Transverse colon (tissue), 4 donors: ENCODE results near the gene CRISPLD2. TPM values are rescaled to one million over a fixed set of nuclear protein-coding genes. Genes with fewer than 3 reads are reported as not detected.

ENCODE experiments used
- DNase-seq: peaks from one replicate; pipeline ENCODE4 v3.0.0-alpha.2; 2019
- H3K27ac ChIP-seq, 4 donors: fragments of 200-600 bp; sonication (generic); 2 replicates each; pipeline ENCODE4 v1.5.1; 2016 to 2018; ENCODE audit warnings: inconsistent platforms in 4 of 4
- H3K27me3 ChIP-seq: fragments of 200-600 bp; sonication (generic); 2 replicates; pipeline ENCODE4 v1.5.1; 2017; ENCODE audit warnings: inconsistent platforms
- H3K36me3 ChIP-seq, 4 donors: fragments of 200-600 bp; sonication (generic); 2 replicates each; pipeline ENCODE4 v1.5.1; 2017 to 2019; ENCODE audit warnings: inconsistent platforms in 4 of 4
- H3K4me1 ChIP-seq, 4 donors: fragments of 200-600 bp; sonication (generic); 2 replicates each; pipeline ENCODE4 v1.5.1; 2017 to 2020; ENCODE audit warnings: inconsistent platforms in 4 of 4
- H3K4me3 ChIP-seq, 4 donors: fragments of 200-600 bp; sonication (generic); 1 replicate in 1 of 4; 2 replicates in 3 of 4; pipeline versions ENCODE4 v1.5.1 to v1.6.1; 2017 to 2019; ENCODE audit warnings: inconsistent platforms in 4 of 4
- H3K9me3 ChIP-seq, 2 donors: fragments of 200-600 bp; sonication (generic); 2 replicates each; pipeline ENCODE4 v1.5.1; 2017 to 2019; ENCODE audit warnings: inconsistent platforms in 2 of 2
- EP300 ChIP-seq: sonication (generic); formaldehyde crosslinking; IDR thresholded peaks from one replicate; pipeline ENCODE4 v1.6.1; 2017; ENCODE audit warnings: antibody characterized with exemption, low read depth
- POLR2A ChIP-seq: fragments of 450-650 bp; IDR thresholded peaks from one replicate; pipeline ENCODE4 v1.6.1; 2016; ENCODE audit warnings: antibody characterized with exemption, mild to moderate bottlenecking, moderate library complexity
- POLR2AphosphoS5 ChIP-seq, 3 donors: sonication (generic); formaldehyde crosslinking; IDR thresholded peaks; one replicate each; pipeline ENCODE4 v1.6.1; 2016; ENCODE audit warnings: antibody characterized with exemption in 3 of 3
- WGBS, 2 donors: methylation state at CpG; one replicate each; pipeline ENCODE4 v1.1.5; 2018; ENCODE audit warnings: low coverage in 1 of 2; 5-methylcytosine and 5-hydroxymethylcytosine counted together
- in situ Hi-C, 4 donors: fragments of 200-750 bp; cut with MboI; loops; one replicate each; pipeline versions ENCODE4 v1.15.0 to v1.15.1; 2017; ENCODE audit warnings: low sequenced_read_pairs in 3 of 4, low pct_ligation_motif_present in 1 of 4, low pct_unique_long_range_greater_than_20kb in 1 of 4
- intact Hi-C: fragments of 100-400 bp; cut with DNase I; formaldehyde crosslinking; loops from one replicate; pipeline ENCODE4 v1.15.1; 2023; ENCODE audit warnings: low total_unique reads
- total RNA-seq, 4 donors: library from RNA; depleted of rRNA; stranded (reverse); fragments of >200 nt; gene quantifications; one replicate each; pipeline ENCODE4 v1.1.0, GENCODE V29; 2016
- TF ChIP-seq, protein P1 (sequence below), 5 experiments: fragments of 200-600 bp in 3 of 5; fragments of 450-650 bp in 2 of 5; sonication (generic) in 3 of 5; IDR thresholded peaks; 1 replicate in 2 of 5; 2 replicates in 3 of 5; pipeline ENCODE4 v1.5.1; 2016 to 2017; ENCODE audit warnings: antibody characterized with exemption in 5 of 5, inconsistent platforms in 3 of 5, mild to moderate bottlenecking in 2 of 5, moderate library complexity in 1 of 5

Gene CRISPLD2
- total RNA-seq, 4 donors from 2014 or later, result 53.4 to 326 (median 71.0) TPM

- 55% methylated on average over 25 of the region's 26 CpGs; no CpG with 5 or more reads in 1 of the 2 donors for WGBS, 2 donors
- DNase-seq, result no peak
- peak overlapping the region; percentile 37 to 52 (median 38) for H3K27ac ChIP-seq
Measured at GRCh38 chr16:84806256-84806889, 13.4 kb upstream of the CRISPLD2 start.

GRCh38 chr16:84806890-84807258, 12.9 kb upstream of the CRISPLD2 start:
- Histone ChIP-seq H3K4me3 (no peak overlapping the region), H3K27ac (peak overlapping the region; percentile 37 to 52 (median 38)), H3K9me3 (no peaks in the 10 kb centered on the region), H3K27me3 (no peaks in the 10 kb centered on the region), H3K4me1 (peaks cover 0 to 3% (median 0%) of the 10 kb centered on the region in 4 donors), H3K36me3 (no peaks in the 10 kb centered on the region)
- intact Hi-C loops (no loop called here), in situ Hi-C loops (no loop called here)
- TF ChIP-seq POLR2AphosphoS5 (IDR thresholded peaks at IDR 0.05), result no peak
- TF ChIP-seq EP300, result no peak
- TF ChIP-seq POLR2A, result no peak
- TF ChIP-seq, protein P1, sequence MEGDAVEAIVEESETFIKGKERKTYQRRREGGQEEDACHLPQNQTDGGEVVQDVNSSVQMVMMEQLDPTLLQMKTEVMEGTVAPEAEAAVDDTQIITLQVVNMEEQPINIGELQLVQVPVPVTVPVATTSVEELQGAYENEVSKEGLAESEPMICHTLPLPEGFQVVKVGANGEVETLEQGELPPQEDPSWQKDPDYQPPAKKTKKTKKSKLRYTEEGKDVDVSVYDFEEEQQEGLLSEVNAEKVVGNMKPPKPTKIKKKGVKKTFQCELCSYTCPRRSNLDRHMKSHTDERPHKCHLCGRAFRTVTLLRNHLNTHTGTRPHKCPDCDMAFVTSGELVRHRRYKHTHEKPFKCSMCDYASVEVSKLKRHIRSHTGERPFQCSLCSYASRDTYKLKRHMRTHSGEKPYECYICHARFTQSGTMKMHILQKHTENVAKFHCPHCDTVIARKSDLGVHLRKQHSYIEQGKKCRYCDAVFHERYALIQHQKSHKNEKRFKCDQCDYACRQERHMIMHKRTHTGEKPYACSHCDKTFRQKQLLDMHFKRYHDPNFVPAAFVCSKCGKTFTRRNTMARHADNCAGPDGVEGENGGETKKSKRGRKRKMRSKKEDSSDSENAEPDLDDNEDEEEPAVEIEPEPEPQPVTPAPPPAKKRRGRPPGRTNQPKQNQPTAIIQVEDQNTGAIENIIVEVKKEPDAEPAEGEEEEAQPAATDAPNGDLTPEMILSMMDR (IDR thresholded peaks at IDR 0.05), result no peak
- WGBS, 2 donors, result 81 to 82% methylated on average over 2 to 10 of the region's 10 CpGs
- DNase-seq, result no peak

More at GRCh38 chr16:84806256-84806889, 13.4 kb upstream of the CRISPLD2 start:
- TF ChIP-seq POLR2A (no peak), EP300 (no peak)
- Histone ChIP-seq H3K9me3 (no peaks in the 10 kb centered on the region), H3K4me1 (peaks cover 0 to 3% (median 0%) of the 10 kb centered on the region in 4 donors), H3K36me3 (no peaks in the 10 kb centered on the region), H3K4me3 (no peak overlapping the region), H3K27me3 (no peaks in the 10 kb centered on the region)
- in situ Hi-C loops, result no loop called here
- intact Hi-C loops, result no loop called here

DNA sequence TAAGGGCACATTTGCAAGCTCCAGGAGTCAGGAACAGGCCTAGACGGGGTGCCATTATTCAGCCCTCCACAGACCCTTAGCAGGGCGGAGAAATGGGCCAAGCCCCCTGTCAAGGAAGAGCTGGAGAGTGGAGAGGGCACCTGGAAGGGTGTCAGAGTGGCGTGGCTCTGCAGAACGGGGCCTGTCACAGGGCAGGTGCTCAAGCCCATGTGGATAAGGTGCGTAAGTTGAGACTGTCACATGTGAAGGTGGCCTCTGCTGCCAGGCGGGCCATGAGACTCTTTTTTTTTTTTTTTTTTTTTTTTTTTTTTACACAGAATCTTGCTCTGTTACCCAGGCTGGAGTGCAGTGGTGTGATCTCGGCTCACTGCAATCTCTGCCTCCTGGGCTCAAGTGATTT, 12.0 kb upstream of the CRISPLD2 start:
- Histone ChIP-seq H3K4me1 (peaks cover 0 to 3% (median 0%) of the 10 kb centered on the region in 4 donors), H3K27ac (no peak overlapping the region), H3K27me3 (no peaks in the 10 kb centered on the region), H3K4me3 (no peak overlapping the region), H3K36me3 (no peaks in the 10 kb centered on the region), H3K9me3 (no peaks in the 10 kb centered on the region)
- no peak for DNase-seq
- in situ Hi-C loops, result no loop called here
- no peak for TF ChIP-seq POLR2AphosphoS5 (IDR thresholded peaks at IDR 0.05)
- TF ChIP-seq POLR2A, result no peak
- TF ChIP-seq, protein P1 (IDR thresholded peaks at IDR 0.05), result no peak
- no peak for TF ChIP-seq EP300
- WGBS, 2 donors, result 80 to 95% methylated on average over 6 to 7 of the region's 7 CpGs
- intact Hi-C loops, result no loop called here

DNA sequence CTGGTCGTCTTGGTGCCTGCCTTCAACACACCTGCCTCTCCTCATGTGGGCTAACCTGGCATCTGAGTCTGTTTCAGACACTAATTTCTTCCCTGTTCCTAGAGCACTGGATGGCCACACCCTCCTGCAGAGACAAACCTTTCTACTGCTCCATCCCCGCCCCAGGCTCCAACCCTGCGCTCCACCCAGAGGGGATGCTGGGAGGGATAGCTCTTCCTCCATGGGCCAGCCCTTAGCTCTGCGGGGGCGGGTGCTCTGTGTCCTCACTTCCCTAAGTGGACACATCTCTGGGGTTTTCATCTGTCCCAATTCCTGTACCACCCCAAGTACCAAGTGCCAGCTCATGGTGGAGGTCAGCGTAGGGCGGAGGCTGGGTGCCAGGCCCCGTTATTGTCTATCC, 11.0 kb upstream of the CRISPLD2 start:
- Histone ChIP-seq H3K4me3 (no peak overlapping the region), H3K9me3 (no peaks in the 10 kb centered on the region), H3K27me3 (no peaks in the 10 kb centered on the region), H3K27ac (no peak overlapping the region), H3K36me3 (no peaks in the 10 kb centered on the region), H3K4me1 (peaks cover 0 to 3% (median 0%) of the 10 kb centered on the region in 4 donors)
- no peak for DNase-seq
- TF ChIP-seq POLR2AphosphoS5 (IDR thresholded peaks at IDR 0.05), result no peak
- TF ChIP-seq, protein P1 (IDR thresholded peaks at IDR 0.05), result no peak
- TF ChIP-seq EP300, result no peak
- no peak for TF ChIP-seq POLR2A
- in situ Hi-C loops, result no loop called here
- 77% methylated on average over 8 of the region's 8 CpGs; no CpG with 5 or more reads in 1 of the 2 donors for WGBS, 2 donors
- intact Hi-C loops, result no loop called here
